B cell (primary cell): Measurements from ENCODE around the gene BICRAL. TPM values are rescaled to one million over a fixed set of nuclear protein-coding genes. Genes with fewer than 3 reads are reported as not detected.

Experiments
- ATAC-seq: fragments of 200-7000 bp; cut with Tn5 transposase; one replicate; pipeline ENCODE4 v1.10.0; 2021; ENCODE audit warnings: low read depth, mild to moderate bottlenecking, moderate number of reproducible peaks, moderate library complexity
- CTCF ChIA-PET: fragments of 350-600 bp; sonication (Branson Sonifier 250); formaldehyde crosslinking; loops from one replicate; lab custom pipeline; 2021; ENCODE audit warnings: antibody characterized with exemption, inconsistent platforms; lab: Charles Lee
- POLR2A ChIA-PET: fragments of 350-600 bp; sonication (Branson Sonifier 250); formaldehyde crosslinking; loops from one replicate; lab custom pipeline; 2021; ENCODE audit warnings: antibody characterized with exemption; lab: Charles Lee
- DNase-seq: peaks from one replicate; pipeline ENCODE4 v3.0.0; 2013
- H2AFZ ChIP-seq: 2 replicates; pipeline ENCODE4 v1.6.1; 2012; ENCODE audit warnings: mild to moderate bottlenecking, low read depth, low read length; ENCODE audit not compliant: insufficient read depth, poor library complexity, severe bottlenecking
- H3K27ac ChIP-seq, 2 donors: 1 replicate in 1 of 2; 2 replicates in 1 of 2; pipeline ENCODE4 v1.5.1; 2012 to 2013; ENCODE audit warnings: low read length in 2 of 2, mild to moderate bottlenecking in 2 of 2, moderate library complexity in 1 of 2
- H3K27me3 ChIP-seq, 4 experiments: fragments of 200-600 bp in 1 of 4; sonication (generic) in 1 of 4; replicated peaks in 1 of 4; 1 replicate in 2 of 4; 2 replicates in 2 of 4; pipeline versions ENCODE4 v1.6.1 to v1.7.0; 2013 to 2016; ENCODE audit warnings: low read length in 3 of 4, mild to moderate bottlenecking in 2 of 4, mixed read lengths in 1 of 4, moderate library complexity in 1 of 4; ENCODE audit not compliant: insufficient read depth in 4 of 4, control insufficient read depth in 3 of 4; ENCODE audit errors: control extremely low read depth in 1 of 4
- H3K36me3 ChIP-seq, 2 experiments: replicated peaks in 1 of 2; 1 replicate in 1 of 2; 2 replicates in 1 of 2; pipeline versions ENCODE4 v1.6.1 to v1.7.1; 2013; ENCODE audit warnings: low read length in 1 of 2; ENCODE audit not compliant: insufficient read depth in 2 of 2, control insufficient read depth in 1 of 2; ENCODE audit errors: control extremely low read depth in 1 of 2, extremely low read depth in 1 of 2
- H3K4me1 ChIP-seq, 2 donors: fragments of 200-600 bp in 1 of 2; sonication (generic) in 1 of 2; 1 replicate in 1 of 2; 2 replicates in 1 of 2; pipeline versions ENCODE4 v1.5.1 to v1.6.1; 2013 to 2017; ENCODE audit warnings: low read length in 2 of 2; ENCODE audit not compliant: control insufficient read depth in 2 of 2, insufficient read depth in 2 of 2
- H3K4me2 ChIP-seq: replicated peaks from 2 replicates; pipeline ENCODE3; 2012; ENCODE audit warnings: mild to moderate bottlenecking, low read depth, low read length; ENCODE audit not compliant: poor library complexity, severe bottlenecking
- H3K4me3 ChIP-seq, 5 experiments: fragments of 200-600 bp in 1 of 5; sonication (generic) in 1 of 5; 1 replicate in 3 of 5; 2 replicates in 2 of 5; pipeline versions ENCODE4 v1.5.1 to v1.7.0; 2011 to 2016; ENCODE audit warnings: low read length in 4 of 5, mild to moderate bottlenecking in 4 of 5, low read depth in 2 of 5, control low read depth in 1 of 5, moderate library complexity in 1 of 5; ENCODE audit not compliant: insufficient read depth in 1 of 5; ENCODE audit errors: control extremely low read depth in 1 of 5, extremely low read depth in 1 of 5
- H3K79me2 ChIP-seq: fragments of 200-600 bp; sonication (generic); one replicate; pipeline ENCODE4 v1.6.0; 2016; ENCODE audit warnings: low read length; ENCODE audit not compliant: control insufficient read depth, insufficient read depth
- H3K9ac ChIP-seq: fragments of 200-600 bp; sonication (generic); 2 replicates; pipeline ENCODE4 v1.6.1; 2017; ENCODE audit warnings: mild to moderate bottlenecking, low read length, moderate library complexity
- H3K9me3 ChIP-seq, 3 donors: one replicate each; pipeline versions ENCODE4 v1.6.1 to v1.7.1; 2013; ENCODE audit warnings: low read length in 2 of 3; ENCODE audit not compliant: control insufficient read depth in 2 of 3, insufficient read depth in 1 of 3; ENCODE audit errors: control extremely low read depth in 1 of 3
- H4K20me1 ChIP-seq: 2 replicates; pipeline ENCODE4 v1.6.0; 2012; ENCODE audit warnings: mild to moderate bottlenecking, low read length; ENCODE audit not compliant: insufficient read depth, control insufficient read depth, poor library complexity, severe bottlenecking
- H3K27ac Mint-ChIP-seq: one replicate; pipeline ENCODE4 v1.8.0; 2021; ENCODE audit warnings: mixed read lengths
- H3K27me3 Mint-ChIP-seq: one replicate; pipeline ENCODE4 v1.8.0; 2021; ENCODE audit warnings: mixed read lengths
- H3K4me1 Mint-ChIP-seq: one replicate; pipeline ENCODE4 v1.8.0; 2021; ENCODE audit warnings: mixed read lengths
- H3K4me3 Mint-ChIP-seq: one replicate; pipeline ENCODE4 v1.8.0; 2021; ENCODE audit warnings: mixed read lengths
- H3K9me3 Mint-ChIP-seq: one replicate; pipeline ENCODE4 v1.8.0; 2022; ENCODE audit warnings: mixed read lengths; ENCODE audit not compliant: insufficient read depth
- EZH2 ChIP-seq: IDR thresholded peaks from 2 replicates; pipeline ENCODE4 v1.6.1; 2012; ENCODE audit warnings: borderline replicate concordance, low read depth, mild to moderate bottlenecking, moderate library complexity, low read length; ENCODE audit not compliant: insufficient read depth, poor library complexity, severe bottlenecking
- WGBS: methylation state at CpG from one replicate; pipeline ENCODE4 v1.1.5; 2013; ENCODE audit warnings: missing lambda C conversion rate; ENCODE audit not compliant: insufficient coverage; 5-methylcytosine and 5-hydroxymethylcytosine counted together
- intact Hi-C: fragments of 100-400 bp; cut with micrococcal nuclease; formaldehyde crosslinking; loops from one replicate; pipeline ENCODE4 v1.10.0; 2022
- polyA plus RNA-seq: library from polyadenylated mRNA; depleted of rRNA; stranded (reverse); fragments of >200 nt; gene quantifications from 2 replicates; pipeline ENCODE4 v1.2.3, GENCODE V29; 2012
- total RNA-seq, 2 donors: library from RNA; stranded (reverse); fragments of 120-200 nt in 1 of 2; gene quantifications; 1 replicate in 1 of 2; 2 replicates in 1 of 2; pipeline versions ENCODE4 v1.2.3 to v1.2.4, GENCODE V29; 2013 to 2022
- TF ChIP-seq, protein P1 (sequence below): fragments of 200-600 bp; IDR thresholded peaks from one replicate; pipeline ENCODE4 v1.8.0; 2022; ENCODE audit warnings: antibody characterized with exemption, mild to moderate bottlenecking

BICRAL gene
- total and polyA plus RNA-seq, 2 donors (not counting 1 experiment from before 2014, with no cell fraction given) = 17.5 to 34.1 TPM

- no peak for ATAC-seq
- peak overlapping the region; percentile 93 to 99 (median 98) for H3K4me3 ChIP-seq
- no peaks in the 10 kb centered on the region for H3K9me3 Mint-ChIP-seq
- H3K27ac ChIP-seq = peak overlapping the region; percentile 7 to 100
- WGBS = 91% methylated on average over 3 of the region's 12 CpGs
- H3K9me3 ChIP-seq = no peaks in the 10 kb centered on the region
- intact Hi-C loops = loop anchor here (10.0 kb wide), 1 partner anchor 220 kb away; the partner anchor contains the start of gene UBR2
- H3K4me2 ChIP-seq = peak overlapping the region; percentile 80
- peaks cover 49 to 55% of the 10 kb centered on the region in 2 donors for H3K4me1 ChIP-seq
- no peaks in the 10 kb centered on the region for H3K27me3 ChIP-seq
- H4K20me1 ChIP-seq = peaks cover under 1% of the 10 kb centered on the region
- TF ChIP-seq, protein P1, sequence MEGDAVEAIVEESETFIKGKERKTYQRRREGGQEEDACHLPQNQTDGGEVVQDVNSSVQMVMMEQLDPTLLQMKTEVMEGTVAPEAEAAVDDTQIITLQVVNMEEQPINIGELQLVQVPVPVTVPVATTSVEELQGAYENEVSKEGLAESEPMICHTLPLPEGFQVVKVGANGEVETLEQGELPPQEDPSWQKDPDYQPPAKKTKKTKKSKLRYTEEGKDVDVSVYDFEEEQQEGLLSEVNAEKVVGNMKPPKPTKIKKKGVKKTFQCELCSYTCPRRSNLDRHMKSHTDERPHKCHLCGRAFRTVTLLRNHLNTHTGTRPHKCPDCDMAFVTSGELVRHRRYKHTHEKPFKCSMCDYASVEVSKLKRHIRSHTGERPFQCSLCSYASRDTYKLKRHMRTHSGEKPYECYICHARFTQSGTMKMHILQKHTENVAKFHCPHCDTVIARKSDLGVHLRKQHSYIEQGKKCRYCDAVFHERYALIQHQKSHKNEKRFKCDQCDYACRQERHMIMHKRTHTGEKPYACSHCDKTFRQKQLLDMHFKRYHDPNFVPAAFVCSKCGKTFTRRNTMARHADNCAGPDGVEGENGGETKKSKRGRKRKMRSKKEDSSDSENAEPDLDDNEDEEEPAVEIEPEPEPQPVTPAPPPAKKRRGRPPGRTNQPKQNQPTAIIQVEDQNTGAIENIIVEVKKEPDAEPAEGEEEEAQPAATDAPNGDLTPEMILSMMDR = no peak
- TF ChIP-seq EZH2 = no peak
- no peak for DNase-seq
- H3K36me3 ChIP-seq = peaks cover 2 to 5% of the 10 kb centered on the region in 2 experiments
- peaks cover 40% of the 10 kb centered on the region for H3K4me1 Mint-ChIP-seq
- peak overlapping the region; percentile 99 for H3K27ac Mint-ChIP-seq
- H2AFZ ChIP-seq = no peak overlapping the region
- no peaks in the 10 kb centered on the region for H3K27me3 Mint-ChIP-seq
- H3K9ac ChIP-seq = peak overlapping the region; percentile 98
- POLR2A ChIA-PET = interaction anchor here (0.6 to 8.9 kb wide), 9 partner anchors 10 to 198 kb away, joined by 3 to 426 read pairs (median 7); partner anchors contain the start of genes RPL7L1 and TBCC
- peak overlapping the region; percentile 96 for H3K4me3 Mint-ChIP-seq
- CTCF ChIA-PET = interaction anchor here (1.0 to 4.5 kb wide), 6 partner anchors 14 to 123 kb away, joined by 3 to 25 read pairs (median 3); partner anchors contain the start of gene RPL7L1
- peaks cover 77% of the 10 kb centered on the region for H3K79me2 ChIP-seq
Measured at GRCh38 chr6:42784717-42785498, 3.1 kb downstream of the BICRAL start.

- TF ChIP-seq EZH2 = no peak
- TF ChIP-seq, protein P1 = peak; percentile 1
- Mint-ChIP-seq H3K4me1 (peaks cover 39% of the 10 kb centered on the region), H3K27me3 (no peaks in the 10 kb centered on the region), H3K27ac (no peak overlapping the region), H3K4me3 (no peak overlapping the region), H3K9me3 (no peaks in the 10 kb centered on the region)
- no peak overlapping the region for H3K9ac ChIP-seq
- H3K36me3 ChIP-seq = peaks cover 2 to 5% of the 10 kb centered on the region in 2 experiments
- intact Hi-C loops = loop anchor here (10.0 kb wide), 1 partner anchor 222 kb away; the partner anchor contains the start of gene UBR2
- CTCF ChIA-PET = no interaction called here
- peak overlapping the region; percentile 80 for H3K4me2 ChIP-seq
- H2AFZ ChIP-seq = no peak overlapping the region
- DNase-seq (no peak), ATAC-seq (no peak)
- 95% methylated on average over 2 of the region's 3 CpGs for WGBS
- H3K79me2 ChIP-seq = peaks cover 88% of the 10 kb centered on the region
- POLR2A ChIA-PET = interaction anchor here (6.3 to 8.9 kb wide), 2 partner anchors 16 to 40 kb away, joined by 198 to 426 read pairs; partner anchors contain the start of gene TBCC
- H3K27ac ChIP-seq = peak overlapping the region; percentile 24 to 41
- H3K27me3 ChIP-seq = no peaks in the 10 kb centered on the region
- H4K20me1 ChIP-seq = peaks cover 13% of the 10 kb centered on the region
- no peak overlapping the region for H3K4me3 ChIP-seq
- no peaks in the 10 kb centered on the region for H3K9me3 ChIP-seq
- H3K4me1 ChIP-seq = peaks cover 46 to 48% of the 10 kb centered on the region in 2 donors
Measured at GRCh38 chr6:42786525-42786985, 4.7 kb downstream of the BICRAL start.
